Fibroblast of lung (primary cell): ENCODE results near the gene CRADD. TPM values are rescaled to one million over a fixed set of nuclear protein-coding genes. Genes with fewer than 3 reads are reported as not detected.

ENCODE experiments used
- DNase-seq, 2 donors: peaks; one replicate each; pipeline versions ENCODE4 v3.0.0 to v3.0.0-alpha.2; 2010; ENCODE audit warnings: low read depth in 2 of 2
- H2AFZ ChIP-seq: 2 replicates; pipeline ENCODE4 v1.5.1; 2012; ENCODE audit warnings: low read length, control low read depth, inconsistent platforms
- H3K27ac ChIP-seq: 2 replicates; pipeline ENCODE4 v1.5.1; 2011; ENCODE audit warnings: low read length, control low read depth; ENCODE audit not compliant: insufficient read depth
- H3K27me3 ChIP-seq: 2 replicates; pipeline ENCODE4 v1.5.1; 2011; ENCODE audit warnings: mild to moderate bottlenecking, low read length; ENCODE audit not compliant: control insufficient read depth, insufficient read depth
- H3K36me3 ChIP-seq: 2 replicates; pipeline ENCODE4 v1.5.1; 2011; ENCODE audit warnings: low read length; ENCODE audit not compliant: control insufficient read depth, insufficient read depth
- H3K4me1 ChIP-seq: 2 replicates; pipeline ENCODE4 v1.5.1; 2011; ENCODE audit warnings: low read length; ENCODE audit not compliant: control insufficient read depth, insufficient read depth; ENCODE audit errors: extremely low read depth
- H3K4me2 ChIP-seq: 2 replicates; pipeline ENCODE4 v1.5.1; 2011; ENCODE audit warnings: low read length, control low read depth; ENCODE audit not compliant: insufficient read depth; ENCODE audit errors: extremely low read depth
- H3K4me3 ChIP-seq, 4 experiments: fragments of 200-600 bp in 1 of 4; sonication (generic) in 1 of 4; replicated peaks in 1 of 4; 2 replicates each; pipeline ENCODE4 v1.5.1; 2011 to 2016; ENCODE audit warnings: low read length in 4 of 4, low read depth in 3 of 4, mild to moderate bottlenecking in 3 of 4, control low read depth in 2 of 4, inconsistent platforms in 1 of 4, mixed read lengths in 1 of 4; ENCODE audit not compliant: insufficient read depth in 1 of 4; ENCODE audit errors: control extremely low read depth in 1 of 4
- H3K79me2 ChIP-seq: 2 replicates; pipeline ENCODE4 v1.5.1; 2012; ENCODE audit warnings: mild to moderate bottlenecking, low read length, inconsistent platforms; ENCODE audit not compliant: control insufficient read depth, insufficient read depth
- H3K9ac ChIP-seq: 2 replicates; pipeline ENCODE4 v1.5.1; 2011; ENCODE audit warnings: mild to moderate bottlenecking, low read length, control low read depth; ENCODE audit not compliant: insufficient read depth
- H3K9me3 ChIP-seq: 2 replicates; pipeline ENCODE4 v1.5.1; 2012; ENCODE audit warnings: low read depth, low read length; ENCODE audit not compliant: control insufficient read depth, insufficient read depth
- H4K20me1 ChIP-seq: 2 replicates; pipeline ENCODE4 v1.5.1; 2011; ENCODE audit warnings: low read length; ENCODE audit not compliant: control insufficient read depth, insufficient read depth; ENCODE audit errors: extremely low read depth
- CTCF ChIP-seq, 2 donors: IDR thresholded peaks in 1 of 2; conservative IDR thresholded peaks in 1 of 2; 1 replicate in 1 of 2; 2 replicates in 1 of 2; pipeline ENCODE4 v1.5.1; 2011 to 2012; ENCODE audit warnings: low read length in 2 of 2, control low read depth in 1 of 2, inconsistent platforms in 1 of 2, low read depth in 1 of 2, mild to moderate bottlenecking in 1 of 2
- EZH2 ChIP-seq: IDR thresholded peaks from 2 replicates; pipeline ENCODE4 v1.5.1; 2012; ENCODE audit warnings: low read length, control low read depth, mild to moderate bottlenecking; ENCODE audit errors: missing control alignments
- polyA plus RNA-seq, 2 donors: library from polyadenylated mRNA; depleted of rRNA in 1 of 2; stranded (reverse) in 1 of 2; unstranded in 1 of 2; fragments of >200 nt; gene quantifications; 2 replicates each; pipeline ENCODE4 v1.2.1, GENCODE V29; 2011 to 2012; ENCODE audit warnings: missing spikeins in 1 of 2
- total RNA-seq: library from RNA; depleted of rRNA; stranded (reverse); fragments of >200 nt; gene quantifications from 2 replicates; pipeline ENCODE4 v1.2.1, GENCODE V29; 2014

CRADD gene
- total and polyA plus RNA-seq, 2 donors (not counting 1 experiment from before 2014, with no cell fraction given) = 13.5 to 21.1 TPM

- H3K79me2 ChIP-seq = peaks cover 4% of the 10 kb centered on the region
- H4K20me1 ChIP-seq = no peaks in the 10 kb centered on the region
- H3K9me3 ChIP-seq = no peaks in the 10 kb centered on the region
- H3K36me3 ChIP-seq = no peaks in the 10 kb centered on the region
- no peak overlapping the region for H3K4me3 ChIP-seq
- DNase-seq = no peak
- H3K4me1 ChIP-seq = peaks cover 3% of the 10 kb centered on the region
- TF ChIP-seq EZH2 (no peak), CTCF (conservative IDR thresholded peaks at IDR 0.05 in 1 of 2, IDR thresholded peaks at IDR 0.05 in 1 of 2; ENCODE audit: low read depth in 1 of 2, low read length in 2 of 2) (no peak)
- no peak overlapping the region for H3K27ac ChIP-seq
- no peak overlapping the region for H3K4me2 ChIP-seq
- no peak overlapping the region for H3K9ac ChIP-seq
- H3K27me3 ChIP-seq = no peaks in the 10 kb centered on the region
- H2AFZ ChIP-seq = no peak overlapping the region
Observed at GRCh38 chr12:93743999-93744689, 67.0 kb downstream of the CRADD start.

DNA sequence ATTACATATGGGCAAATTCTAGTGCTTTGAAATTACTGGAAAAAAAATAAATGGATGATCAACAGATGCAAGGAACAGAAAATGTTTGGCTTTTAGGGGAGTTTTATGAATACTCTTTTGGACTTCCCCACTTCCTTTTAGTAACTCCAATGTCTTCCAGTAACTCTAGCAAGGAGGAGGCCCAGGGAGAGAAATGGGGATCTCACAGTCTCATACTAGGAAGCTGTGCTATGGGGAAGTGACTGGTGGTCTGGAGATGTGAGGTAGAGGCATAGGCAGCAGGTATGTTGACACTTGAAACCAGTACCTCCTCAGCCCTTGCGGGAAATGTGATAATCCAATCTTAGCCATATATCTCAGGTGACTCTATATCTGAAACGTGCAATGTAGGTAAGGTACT, 68.1 kb downstream of the CRADD start:
- Histone ChIP-seq H3K9me3 (no peaks in the 10 kb centered on the region), H3K4me3 (no peak overlapping the region), H3K36me3 (no peaks in the 10 kb centered on the region), H3K79me2 (peaks cover 4% of the 10 kb centered on the region), H3K4me2 (no peak overlapping the region), H2AFZ (no peak overlapping the region), H3K9ac (no peak overlapping the region), H3K4me1 (peaks cover 2% of the 10 kb centered on the region), H3K27ac (no peak overlapping the region), H3K27me3 (no peaks in the 10 kb centered on the region), H4K20me1 (no peaks in the 10 kb centered on the region)
- no peak for DNase-seq
- no peak for TF ChIP-seq CTCF (conservative IDR thresholded peaks at IDR 0.05 in 1 of 2, IDR thresholded peaks at IDR 0.05 in 1 of 2; ENCODE audit: low read depth in 1 of 2, low read length in 2 of 2)
- TF ChIP-seq EZH2 = no peak

- Histone ChIP-seq H3K9ac (no peak overlapping the region), H3K79me2 (peaks cover 4% of the 10 kb centered on the region), H3K27me3 (no peaks in the 10 kb centered on the region), H3K9me3 (no peaks in the 10 kb centered on the region), H4K20me1 (no peaks in the 10 kb centered on the region), H3K27ac (no peak overlapping the region), H3K4me3 (no peak overlapping the region), H3K4me2 (no peak overlapping the region), H3K36me3 (no peaks in the 10 kb centered on the region), H3K4me1 (peaks cover 4% of the 10 kb centered on the region), H2AFZ (no peak overlapping the region)
- DNase-seq = no peak
- TF ChIP-seq EZH2 (no peak), CTCF (conservative IDR thresholded peaks at IDR 0.05 in 1 of 2, IDR thresholded peaks at IDR 0.05 in 1 of 2; ENCODE audit: low read depth in 1 of 2, low read length in 2 of 2) (no peak)
Observed at GRCh38 chr12:93746572-93747168, 69.5 kb downstream of the CRADD start.
